Stimulated activated CD8-positive, alpha-beta memory T cell treated with anti-CD3 and anti-CD28 coated beads, Interleukin-7, amount 100 ng/mL, for 48 hours (primary cell): ENCODE data around the gene TGFBR1.
A peak's percentile ranks its signal among the peaks of the same experiment; 100 is the strongest.

Experiments
- DNase-seq, 2 donors: peaks; one replicate each; pipeline ENCODE4 v3.0.0-alpha.2; 2020; ENCODE audit warnings: low read depth in 1 of 2; ENCODE audit errors: extremely low read depth in 1 of 2

Gene TGFBR1

GRCh38 chr9:99105152-99106043 lies 485 bp downstream of the TGFBR1 start:
- DNase-seq, result peak in 1 of 2 donors; percentile 26

GRCh38 chr9:99106044-99106375 lies 1.1 kb downstream of the TGFBR1 start:
- no peak for DNase-seq

- DNase-seq, result no peak
Observed at GRCh38 chr9:99107421-99107820, 2.5 kb downstream of the TGFBR1 start.

- no peak for DNase-seq
Observed at GRCh38 chr9:99108131-99108530, 3.2 kb downstream of the TGFBR1 start.

- DNase-seq, result no peak
Observed at GRCh38 chr9:99109522-99109921, 4.6 kb downstream of the TGFBR1 start.

GRCh38 chr9:99112750-99113413 lies 8.0 kb downstream of the TGFBR1 start:
- DNase-seq, result no peak

GRCh38 chr9:99113414-99114048 lies 8.6 kb downstream of the TGFBR1 start:
- no peak for DNase-seq

- DNase-seq, result no peak
Observed at GRCh38 chr9:99114049-99114440, 9.1 kb downstream of the TGFBR1 start.

GRCh38 chr9:99114846-99115500 lies 10.1 kb downstream of the TGFBR1 start:
- DNase-seq, result no peak

GRCh38 chr9:99116003-99116411 lies 11.1 kb downstream of the TGFBR1 start:
- DNase-seq, result no peak

- peak in 1 of 2 donors; percentile 55 for DNase-seq
Observed at GRCh38 chr9:99118782-99119466, 14.0 kb downstream of the TGFBR1 start.

GRCh38 chr9:99119976-99120655 lies 15.2 kb downstream of the TGFBR1 start:
- DNase-seq, result no peak

GRCh38 chr9:99121604-99122003 lies 16.7 kb downstream of the TGFBR1 start:
- DNase-seq, result no peak

- no peak for DNase-seq
Observed at GRCh38 chr9:99124534-99125255, 19.8 kb downstream of the TGFBR1 start.

GRCh38 chr9:99125446-99125845 lies 20.5 kb downstream of the TGFBR1 start:
- no peak for DNase-seq

GRCh38 chr9:99126312-99126711 lies 21.4 kb downstream of the TGFBR1 start:
- no peak for DNase-seq

GRCh38 chr9:99127356-99128132 lies 22.6 kb downstream of the TGFBR1 start:
- DNase-seq, result no peak

- DNase-seq, result no peak
Observed at GRCh38 chr9:99128133-99128406, 23.2 kb downstream of the TGFBR1 start.

- no peak for DNase-seq
Observed at GRCh38 chr9:99129091-99129490, 24.2 kb downstream of the TGFBR1 start.
